Tibial nerve (tissue), 4 donors: ENCODE measurements around the gene RPL26.

Experiments used
- CTCF ChIP-seq, 5 experiments: fragments of 200-600 bp in 3 of 5; fragments of 450-650 bp in 2 of 5; sonication (generic) in 3 of 5; IDR thresholded peaks; one replicate each; pipeline ENCODE4 v1.5.1; 2016 to 2019; ENCODE audit warnings: antibody characterized with exemption in 5 of 5, mild to moderate bottlenecking in 3 of 5, moderate library complexity in 2 of 5
- EP300 ChIP-seq, 2 donors: sonication (generic); formaldehyde crosslinking; IDR thresholded peaks; one replicate each; pipeline ENCODE4 v1.6.1; 2017; ENCODE audit warnings: antibody characterized with exemption in 2 of 2, mild to moderate bottlenecking in 1 of 2
- POLR2A ChIP-seq, 2 donors: fragments of 450-650 bp; IDR thresholded peaks; one replicate each; pipeline ENCODE4 v1.6.1; 2017; ENCODE audit warnings: antibody characterized with exemption in 2 of 2, mild to moderate bottlenecking in 2 of 2, moderate library complexity in 2 of 2

- TF ChIP-seq POLR2A (IDR thresholded peaks at IDR 0.05), result no peak
- no peak for TF ChIP-seq CTCF (IDR thresholded peaks at IDR 0.05)
- no peak for TF ChIP-seq EP300 (IDR thresholded peaks at IDR 0.05)
Measured at GRCh38 chr17:8393470-8394231, 10.7 kb upstream of the RPL26 start.
